GM12878 (cell line): ENCODE data around the gene ADCYAP1R1. TPM values are rescaled to one million over a fixed set of nuclear protein-coding genes. Genes with fewer than 3 reads are reported as not detected.

ENCODE experiments used
- ATF3 ChIP-seq: IDR thresholded peaks from 2 replicates; pipeline ENCODE4 v1.6.1; 2011; ENCODE audit warnings: low read depth, mild to moderate bottlenecking, low read length, moderate library complexity, borderline replicate concordance; ENCODE audit errors: extremely low read depth
- E2F8 ChIP-seq: fragments of 450-650 bp; IDR thresholded peaks from 2 replicates; pipeline ENCODE4 v1.6.1; 2018; ENCODE audit warnings: mild to moderate bottlenecking, low read depth, moderate library complexity; ENCODE audit not compliant: partially characterized antibody
- E4F1 ChIP-seq: fragments of 450-650 bp; IDR thresholded peaks from 2 replicates; pipeline ENCODE4 v1.6.1; 2018; ENCODE audit warnings: borderline replicate concordance, mild to moderate bottlenecking; ENCODE audit not compliant: partially characterized antibody
- RBBP5 ChIP-seq: fragments of 200-600 bp; sonication (generic); conservative IDR thresholded peaks from 2 replicates; pipeline ENCODE4 v1.6.1; 2016
- RELA ChIP-seq: fragments of 450-650 bp; IDR thresholded peaks from 2 replicates; pipeline ENCODE4 v1.8.0; 2014; ENCODE audit warnings: borderline replicate concordance; ENCODE audit not compliant: partially characterized antibody
- polyA plus RNA-seq, 11 experiments: library from polyadenylated mRNA; depleted of rRNA in 4 of 11; unstranded in 6 of 11; stranded (reverse) in 5 of 11; fragments of >200 nt; fragmentation: Nextera tagmentation in 4 of 11; fragmentation: Illumina TruSeq in 1 of 11; extraction: Ambion mirVana in 4 of 11; extraction: Trizol in 1 of 11; gene quantifications; 1 replicate in 1 of 11; 2 replicates in 10 of 11; pipeline versions ENCODE4 v1.2.1 to v1.2.3, GENCODE V29; 2011 to 2016; ENCODE audit warnings: inconsistent platforms in 2 of 11, missing spikeins in 2 of 11, low read depth in 1 of 11
- total RNA-seq, 4 experiments: library from RNA; depleted of rRNA in 3 of 4; stranded (reverse); fragments of >200 nt in 3 of 4; fragmentation: Illumina TruSeq in 1 of 4; extraction: Trizol in 1 of 4; gene quantifications; 2 replicates each; pipeline versions ENCODE4 v1.2.1 to v1.2.3, GENCODE V29; 2013 to 2021

The ADCYAP1R1 gene
- total and polyA plus RNA-seq, 10 of the 15 experiments (the other 5 are each of a cell fraction or from before 2014, with no cell fraction given) = not detected

- TF ChIP-seq E4F1 (no peak), E2F8 (no peak), ATF3 (no peak), RELA (no peak), RBBP5 (no peak)
These were observed 55.3 kb downstream of the ADCYAP1R1 start (continued) for GRCh38 chr7:31107106-31108090.
